NCI-H1092 (cell line): ENCODE measurements around the gene HDAC11.
"Not testable (repeated sequence)": the region's sequence is repeated elsewhere in the genome, so short reads cannot be mapped to it uniquely, and the experiment has no call there.

Source experiments
- DNase-seq: peaks from one replicate; lab custom pipeline; 2025; lab: John Stamatoyannopoulos, UW

Gene HDAC11

DNA sequence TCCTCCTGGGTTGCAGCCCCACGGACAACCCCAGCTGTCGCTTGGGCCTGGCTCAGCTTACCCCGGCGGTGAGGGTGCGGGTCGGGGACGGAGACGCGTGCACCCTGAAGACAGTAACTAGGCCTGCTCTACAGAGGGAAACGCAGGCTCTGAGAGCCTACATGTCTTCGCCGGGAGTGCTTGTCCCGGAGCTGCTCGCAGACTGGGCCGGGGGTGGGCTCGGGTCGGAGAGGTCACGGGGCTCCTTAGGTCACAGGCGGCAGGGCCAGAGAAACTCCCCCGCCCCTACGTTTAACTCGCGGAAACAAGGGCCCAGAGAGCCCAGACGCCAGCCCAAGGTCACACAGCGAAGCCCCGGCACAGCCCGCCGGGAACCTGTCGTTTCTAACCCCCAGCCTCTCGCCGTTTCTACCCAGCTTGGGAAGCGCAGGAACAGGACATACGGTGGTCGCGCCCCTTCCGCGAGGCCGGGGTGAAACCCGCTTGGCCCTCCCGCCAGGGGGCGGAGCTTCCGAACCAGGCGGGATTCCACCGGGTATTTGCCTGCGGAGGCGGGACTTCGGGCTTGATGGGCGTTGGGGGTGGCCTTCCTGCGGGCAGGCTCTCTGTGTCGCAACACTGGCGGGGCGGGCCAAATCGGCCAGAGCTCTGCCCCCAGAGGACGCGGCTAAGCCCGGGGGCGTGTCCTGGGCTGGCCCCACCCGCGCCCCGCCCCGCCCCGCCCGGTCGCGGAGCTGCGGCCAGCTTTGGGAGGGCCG lies at the start of gene HDAC11:
Gene HDAC11, plus strand, starts transcription at position 725 of the 758 bp plus-strand sequence. CDS start 42 bp downstream, outside the sequence.
- peak; percentile 92 for DNase-seq

GRCh38 chr3:13430411-13430875 lies 49.7 kb upstream of the HDAC11 start:
- not testable (repeated sequence) for DNase-seq

DNA sequence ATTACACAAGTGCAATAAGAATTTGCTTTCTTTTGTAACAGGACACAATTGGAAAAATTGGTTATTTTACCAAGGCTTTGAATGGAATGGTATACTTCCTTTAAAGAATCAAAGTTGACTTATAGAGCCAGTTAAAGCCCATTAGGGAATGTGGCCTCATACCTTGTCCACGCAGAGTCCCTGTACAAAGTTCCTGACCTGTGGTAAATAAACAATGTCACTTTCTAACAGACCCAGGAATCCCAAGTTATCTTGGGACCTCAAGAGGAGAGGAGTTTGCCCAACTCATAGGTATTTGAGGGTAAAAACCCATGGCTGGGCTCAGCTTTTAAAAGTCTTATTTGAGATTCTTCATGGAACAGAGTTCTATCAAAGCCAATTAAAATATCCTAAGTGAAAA lies 48.0 kb upstream of the HDAC11 start:
- no peak for DNase-seq

DNA sequence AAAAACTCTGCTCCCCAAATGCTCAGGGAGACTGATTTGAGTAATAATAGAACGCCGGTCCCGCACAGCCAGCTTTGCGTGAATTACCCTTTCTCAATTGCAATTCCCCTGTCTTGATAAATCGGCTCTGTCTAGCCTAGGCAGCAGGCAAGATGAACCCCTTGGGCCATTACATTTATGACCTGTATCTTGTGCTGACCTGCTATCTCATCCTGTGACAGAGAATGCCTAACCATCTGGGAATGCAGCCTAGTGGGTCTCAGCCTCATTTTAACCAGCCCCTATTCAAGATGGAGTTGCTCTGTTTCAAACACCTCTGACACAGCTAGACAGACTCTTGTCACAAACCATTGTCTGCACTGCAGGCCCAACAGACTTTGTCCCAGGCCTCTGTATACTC lies 46.2 kb upstream of the HDAC11 start:
- no peak for DNase-seq

- DNase-seq, result not testable (repeated sequence)
Measured at GRCh38 chr3:13436213-13436612, 43.9 kb upstream of the HDAC11 start.

DNA sequence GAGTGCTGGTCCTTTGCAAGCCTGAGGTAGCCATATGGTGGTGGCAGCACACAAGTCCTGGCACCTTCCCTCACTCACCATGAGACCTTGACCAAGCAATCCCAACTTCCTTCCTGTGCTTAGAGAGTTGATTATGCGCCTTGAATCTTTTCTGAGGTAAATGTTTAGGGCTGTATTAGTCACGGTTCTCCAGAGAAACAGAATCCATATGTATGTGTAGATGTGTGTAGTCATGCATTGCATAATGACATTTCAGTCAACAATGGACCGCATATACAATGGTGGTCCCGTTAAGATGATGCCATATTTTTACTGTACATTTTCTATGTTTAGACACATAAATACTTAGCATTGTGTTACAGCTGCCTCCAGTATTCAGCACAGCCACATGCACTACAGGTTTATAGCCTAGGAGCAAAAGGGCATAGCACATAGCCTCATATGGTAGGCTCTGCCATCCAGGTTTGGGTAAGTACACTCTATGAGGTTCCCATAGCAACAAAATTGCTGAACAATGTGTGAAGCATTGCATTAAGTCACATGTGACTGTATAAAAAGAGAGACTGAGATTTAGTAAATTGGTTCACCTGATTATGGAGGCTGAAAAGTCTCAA lies 39.8 kb upstream of the HDAC11 start:
- no peak for DNase-seq

GRCh38 chr3:13442882-13443281 lies 37.2 kb upstream of the HDAC11 start:
- not testable (repeated sequence) for DNase-seq

DNA sequence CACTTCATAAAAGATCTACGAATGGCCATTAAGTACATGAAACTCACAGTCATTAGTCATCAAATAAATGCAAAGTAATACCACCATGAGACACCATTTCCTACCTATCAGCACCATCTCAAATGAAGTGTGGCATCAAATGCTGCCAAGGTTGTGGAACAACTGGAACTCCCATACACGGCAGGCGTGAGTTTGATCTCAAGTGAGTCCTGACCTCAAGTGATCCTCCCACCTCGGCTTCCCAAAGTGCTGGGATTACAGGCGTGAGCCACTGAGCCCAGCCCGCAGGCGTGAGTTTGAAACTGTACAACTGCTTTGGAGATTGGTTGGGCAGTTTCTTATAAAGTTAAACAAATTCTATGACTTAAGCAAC lies 28.8 kb upstream of the HDAC11 start:
- DNase-seq, result no peak

GRCh38 chr3:13452490-13453335 lies 27.4 kb upstream of the HDAC11 start:
- DNase-seq, result peak; percentile 16

GRCh38 chr3:13455644-13456043 lies 24.5 kb upstream of the HDAC11 start:
- DNase-seq, result no peak

GRCh38 chr3:13457593-13457992 lies 22.5 kb upstream of the HDAC11 start:
- DNase-seq, result no peak

DNA sequence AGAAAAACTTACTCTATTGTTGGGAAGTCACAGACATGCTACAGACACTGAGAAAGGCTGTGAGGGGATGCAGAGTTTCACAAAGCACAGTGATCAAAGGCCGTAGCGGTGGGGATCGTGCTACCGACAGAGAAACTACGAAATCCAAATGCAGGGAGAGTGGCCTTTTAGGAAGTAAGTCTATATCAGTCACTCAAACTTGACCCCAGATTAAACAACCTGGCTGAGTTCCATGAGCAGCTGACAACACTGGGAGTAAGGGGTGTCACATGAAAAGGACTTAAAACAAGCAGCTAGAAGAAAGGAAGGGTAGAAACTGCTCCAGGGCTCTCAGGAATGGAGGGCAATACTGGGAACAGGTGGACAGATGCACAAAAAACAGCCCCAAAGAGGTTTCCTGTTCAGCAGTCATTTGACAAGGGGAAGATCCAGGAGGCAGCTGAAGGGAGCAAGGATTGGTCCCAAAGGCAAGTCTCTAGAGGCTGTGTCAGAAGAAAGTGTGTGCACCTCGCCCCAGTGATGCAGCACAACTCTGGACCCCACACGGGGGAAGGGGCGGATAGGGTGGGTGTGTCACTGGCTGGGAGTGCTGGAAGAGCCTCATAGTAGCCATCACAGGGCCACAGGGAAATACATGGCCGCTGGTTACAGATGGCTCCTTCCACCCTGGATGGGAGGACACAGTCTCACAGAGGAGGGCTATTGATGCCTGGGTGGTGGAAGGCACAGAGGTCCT lies 20.3 kb upstream of the HDAC11 start:
- DNase-seq, result no peak

DNA sequence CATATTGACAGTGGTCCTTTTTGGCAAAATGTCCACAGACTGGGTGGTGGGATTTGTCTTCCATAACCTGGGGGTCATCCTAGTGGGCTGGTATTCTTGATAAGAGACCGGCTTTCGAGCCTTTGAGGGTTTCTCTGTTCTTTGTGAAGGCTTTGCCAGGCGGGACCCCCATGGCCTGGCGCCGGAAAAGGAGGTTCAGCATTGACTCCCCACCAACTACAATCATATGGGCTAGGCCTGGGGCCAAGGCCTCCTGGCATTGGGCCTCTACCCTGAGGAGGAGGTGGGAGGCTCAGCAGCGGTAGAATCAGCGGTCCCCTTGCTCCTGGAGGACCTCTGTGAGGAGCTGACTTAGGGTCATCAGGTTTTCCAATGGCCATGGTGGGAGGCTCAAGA lies 19.8 kb upstream of the HDAC11 start:
- no peak for DNase-seq

GRCh38 chr3:13461169-13462124 lies 18.7 kb upstream of the HDAC11 start:
- DNase-seq, result peak; percentile 69

- no peak for DNase-seq
Measured at GRCh38 chr3:13462125-13462629, 17.9 kb upstream of the HDAC11 start.

- no peak for DNase-seq
Measured at GRCh38 chr3:13462822-13463221, 17.3 kb upstream of the HDAC11 start.

DNA sequence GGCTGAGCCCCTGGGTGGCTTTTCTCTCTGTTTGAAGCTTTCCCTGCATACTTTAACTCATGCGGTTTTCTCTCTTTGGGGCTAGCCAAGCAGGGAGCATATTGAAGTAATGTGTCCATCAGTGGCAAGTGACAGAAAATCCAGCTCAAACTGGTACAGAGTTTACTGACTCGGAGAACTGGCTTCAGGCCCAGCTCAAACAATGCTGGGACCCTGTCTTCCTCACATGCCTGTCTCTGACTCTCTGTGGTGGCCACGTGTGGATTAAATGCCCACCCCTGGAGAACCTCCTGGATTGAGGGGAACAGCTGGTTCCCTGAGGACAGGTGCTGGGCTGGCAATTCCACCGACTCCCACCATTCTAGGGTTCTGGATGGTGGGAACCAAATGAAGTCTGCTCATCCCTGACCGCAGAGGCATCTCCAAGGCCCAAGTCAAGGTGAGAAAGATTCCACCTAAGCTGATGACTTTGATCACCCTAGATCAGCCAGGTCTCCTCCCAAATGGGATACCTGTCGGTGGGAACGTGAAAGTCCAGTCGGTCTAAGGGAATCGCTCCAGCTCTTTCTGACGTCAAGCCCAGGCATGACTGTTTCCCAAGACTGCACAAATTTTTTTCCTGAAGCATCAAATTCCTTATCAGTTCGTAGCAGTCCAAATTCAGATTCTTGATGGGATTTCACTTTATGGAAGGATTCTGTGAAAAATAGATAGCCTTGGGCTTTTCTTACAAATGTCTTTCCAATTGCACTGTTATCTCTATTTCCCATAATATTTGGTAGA lies 16.3 kb upstream of the HDAC11 start:
- no peak for DNase-seq

DNA sequence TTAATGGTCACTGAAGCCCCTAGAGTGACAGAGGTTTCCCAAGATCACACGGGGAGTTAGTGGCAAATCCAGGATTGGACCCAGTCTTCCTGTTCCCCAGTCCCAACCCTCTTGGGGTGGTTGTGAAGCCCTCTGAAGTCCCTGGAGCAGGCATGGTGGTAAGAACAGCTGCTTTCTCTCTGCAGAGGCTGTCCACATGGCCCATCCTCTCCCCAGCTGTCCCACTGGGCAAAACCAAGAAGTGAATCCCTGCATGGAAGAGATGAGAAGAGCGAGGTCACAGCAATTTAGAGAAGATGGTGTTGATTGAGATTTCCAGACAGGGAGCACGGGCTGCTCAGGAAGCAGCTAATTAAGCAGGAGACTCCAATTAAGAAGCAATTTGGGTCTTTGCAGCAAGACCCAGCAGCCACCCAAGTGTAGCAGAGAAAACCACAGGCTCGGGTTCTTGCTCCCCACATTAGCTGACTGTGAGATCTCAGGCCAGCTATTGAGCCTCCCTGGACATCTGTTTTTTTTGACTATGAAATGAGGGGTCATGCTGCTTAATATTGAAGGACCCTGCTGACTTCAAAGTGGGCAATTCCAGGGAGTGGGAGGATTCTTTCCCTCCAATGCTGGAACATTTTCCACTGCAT lies 14.8 kb upstream of the HDAC11 start:
- DNase-seq, result no peak

DNA sequence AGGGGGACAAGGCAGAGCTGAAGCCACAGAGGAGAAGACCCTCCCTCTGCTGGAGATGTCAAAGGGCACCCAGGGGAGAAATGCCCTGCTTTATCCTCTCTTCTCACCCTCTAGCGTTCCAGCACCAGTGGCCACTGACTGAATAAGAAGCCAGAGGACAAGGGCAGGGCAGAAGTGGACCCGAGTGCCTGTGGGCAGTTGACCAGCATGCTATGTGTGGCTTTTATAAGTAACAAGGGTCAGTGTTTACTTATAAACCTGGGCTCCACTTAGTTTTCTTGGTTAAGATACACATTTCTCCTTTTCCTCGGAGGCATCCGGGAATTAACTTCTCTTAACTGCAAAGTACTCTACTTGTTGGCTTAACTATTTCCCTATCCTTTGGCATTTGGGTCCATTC lies 13.3 kb upstream of the HDAC11 start:
- no peak for DNase-seq
